MCF 10A (cell line): ENCODE measurements around the gene TWIST2. TPM values are rescaled to one million over a fixed set of nuclear protein-coding genes. Genes with fewer than 3 reads are reported as not detected.

ENCODE experiments used
- BruUV-seq: library from RNA; stranded (reverse); fragments of 400-500 nt; replicated peaks from 2 replicates; lab custom pipeline; 2021; lab: Mats Ljungman, UMichigan
- CTCF ChIA-PET: fragments of 300-600 bp; sonication (Branson Sonifier 250); formaldehyde crosslinking; extraction: SDS; loops from one replicate; lab custom pipeline; 2021; ENCODE audit warnings: antibody characterized with exemption, inconsistent platforms; lab: Yijun Ruan, JAX
- POLR2A ChIA-PET: fragments of 300-600, 350-650 bp; sonication (Branson Sonifier 250); formaldehyde crosslinking; extraction: SDS; loops from one replicate; lab custom pipeline; 2020; ENCODE audit warnings: antibody characterized with exemption, inconsistent platforms; lab: Yijun Ruan, JAX
- DNase-seq: peaks from one replicate; pipeline ENCODE4 v3.0.0-alpha.2; 2018; ENCODE audit not compliant: unreplicated experiment
- H3K27ac Mint-ChIP-seq: one replicate; pipeline ENCODE4 v1.8.0; 2022; ENCODE audit warnings: mild to moderate bottlenecking, low read depth, mixed read lengths; ENCODE audit not compliant: unreplicated experiment
- H3K27me3 Mint-ChIP-seq: one replicate; pipeline ENCODE4 v1.8.0; 2022; ENCODE audit warnings: mixed read lengths; ENCODE audit not compliant: insufficient read depth, unreplicated experiment
- H3K36me3 Mint-ChIP-seq: one replicate; pipeline ENCODE4 v1.8.0; 2022; ENCODE audit warnings: mild to moderate bottlenecking, moderate library complexity, mixed read lengths; ENCODE audit not compliant: insufficient read depth, unreplicated experiment
- H3K4me1 Mint-ChIP-seq: one replicate; pipeline ENCODE4 v1.8.0; 2022; ENCODE audit warnings: mixed read lengths; ENCODE audit not compliant: insufficient read depth, unreplicated experiment
- H3K4me3 Mint-ChIP-seq: one replicate; pipeline ENCODE4 v1.8.0; 2022; ENCODE audit warnings: mild to moderate bottlenecking, moderate library complexity, mixed read lengths; ENCODE audit not compliant: unreplicated experiment
- H3K9me3 Mint-ChIP-seq: one replicate; pipeline ENCODE4 v1.8.0; 2022; ENCODE audit warnings: mixed read lengths; ENCODE audit not compliant: unreplicated experiment
- intact Hi-C: fragments of 100-400 bp; cut with micrococcal nuclease; formaldehyde crosslinking; loops from 2 replicates; pipeline ENCODE4 v1.14.1; 2022
- total RNA-seq: library from RNA; stranded (reverse); gene quantifications from 2 replicates; pipeline ENCODE4 v1.2.3, GENCODE V29; 2022
- TF ChIP-seq, protein P1 (sequence below): fragments of 200-600 bp; IDR thresholded peaks from one replicate; pipeline ENCODE4 v1.8.0; 2022; ENCODE audit warnings: antibody characterized with exemption, mild to moderate bottlenecking; ENCODE audit not compliant: unreplicated experiment

Gene TWIST2
- total RNA-seq, 1 experiment from 2014 or later: 30.2 TPM

DNA sequence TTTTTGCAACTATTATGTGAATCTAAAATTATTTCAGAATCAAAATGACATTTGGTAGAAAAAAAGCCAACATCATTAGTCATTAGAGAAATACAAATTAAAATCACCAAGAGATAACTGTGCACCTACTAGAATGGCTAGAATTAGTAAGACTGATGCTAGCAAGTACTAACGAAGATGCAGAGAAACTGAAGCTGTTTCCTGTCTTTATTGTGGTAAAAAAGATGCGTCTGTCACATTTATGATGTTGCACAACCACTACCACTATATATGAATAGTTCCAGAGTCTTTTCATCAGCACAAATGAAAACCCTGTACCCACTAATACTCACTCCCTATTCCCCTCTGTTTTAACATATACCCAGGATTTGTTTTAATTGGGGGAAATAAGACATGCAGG, 16.7 kb upstream of the TWIST2 start:
- Mint-ChIP-seq H3K9me3 (no peaks in the 10 kb centered on the region), H3K4me3 (no peak overlapping the region), H3K27ac (no peak overlapping the region), H3K36me3 (no peaks in the 10 kb centered on the region), H3K4me1 (peaks cover 5% of the 10 kb centered on the region), H3K27me3 (peaks cover 38% of the 10 kb centered on the region)
- ChIA-PET CTCF (interaction anchor here (0.7 kb wide), 1 partner anchor 29 kb away, joined by 3 read pairs; no protein-coding TSS in a partner anchor), POLR2A (no interaction called here)
- intact Hi-C loops: no loop called here
- BruUV-seq: no TSS peak
- DNase-seq: no peak
- TF ChIP-seq, protein P1, sequence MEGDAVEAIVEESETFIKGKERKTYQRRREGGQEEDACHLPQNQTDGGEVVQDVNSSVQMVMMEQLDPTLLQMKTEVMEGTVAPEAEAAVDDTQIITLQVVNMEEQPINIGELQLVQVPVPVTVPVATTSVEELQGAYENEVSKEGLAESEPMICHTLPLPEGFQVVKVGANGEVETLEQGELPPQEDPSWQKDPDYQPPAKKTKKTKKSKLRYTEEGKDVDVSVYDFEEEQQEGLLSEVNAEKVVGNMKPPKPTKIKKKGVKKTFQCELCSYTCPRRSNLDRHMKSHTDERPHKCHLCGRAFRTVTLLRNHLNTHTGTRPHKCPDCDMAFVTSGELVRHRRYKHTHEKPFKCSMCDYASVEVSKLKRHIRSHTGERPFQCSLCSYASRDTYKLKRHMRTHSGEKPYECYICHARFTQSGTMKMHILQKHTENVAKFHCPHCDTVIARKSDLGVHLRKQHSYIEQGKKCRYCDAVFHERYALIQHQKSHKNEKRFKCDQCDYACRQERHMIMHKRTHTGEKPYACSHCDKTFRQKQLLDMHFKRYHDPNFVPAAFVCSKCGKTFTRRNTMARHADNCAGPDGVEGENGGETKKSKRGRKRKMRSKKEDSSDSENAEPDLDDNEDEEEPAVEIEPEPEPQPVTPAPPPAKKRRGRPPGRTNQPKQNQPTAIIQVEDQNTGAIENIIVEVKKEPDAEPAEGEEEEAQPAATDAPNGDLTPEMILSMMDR: no peak

DNA sequence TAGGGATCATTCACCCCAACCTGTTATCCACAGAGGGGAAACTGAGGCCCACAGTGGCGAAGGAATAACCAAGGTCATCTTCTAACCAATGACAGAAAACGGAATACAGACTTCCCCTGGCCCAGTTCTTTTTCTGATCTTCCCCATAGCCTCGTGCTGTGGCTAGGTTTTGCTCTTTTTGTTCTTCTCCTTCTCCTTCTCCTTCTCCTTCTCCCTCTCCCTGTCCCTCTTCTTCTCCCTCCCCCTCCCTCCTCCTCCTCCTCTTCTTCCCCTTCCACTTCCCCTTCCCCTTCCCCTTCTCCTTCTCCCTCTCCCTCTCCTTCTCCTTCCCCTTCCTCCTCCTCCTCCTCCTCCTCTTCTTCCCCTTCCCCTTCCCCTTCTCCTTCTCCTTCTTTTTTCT, 12.9 kb upstream of the TWIST2 start:
- H3K27ac Mint-ChIP-seq: no peak overlapping the region
- CTCF ChIA-PET: no interaction called here
- H3K27me3 Mint-ChIP-seq: peaks cover 38% of the 10 kb centered on the region
- TF ChIP-seq, protein P1: no peak
- no TSS peak for BruUV-seq
- no peak for DNase-seq
- intact Hi-C loops: no loop called here
- no peak overlapping the region for H3K4me3 Mint-ChIP-seq
- H3K4me1 Mint-ChIP-seq: peaks cover 5% of the 10 kb centered on the region
- no peaks in the 10 kb centered on the region for H3K36me3 Mint-ChIP-seq
- peaks cover 6% of the 10 kb centered on the region for H3K9me3 Mint-ChIP-seq
- POLR2A ChIA-PET: no interaction called here

DNA sequence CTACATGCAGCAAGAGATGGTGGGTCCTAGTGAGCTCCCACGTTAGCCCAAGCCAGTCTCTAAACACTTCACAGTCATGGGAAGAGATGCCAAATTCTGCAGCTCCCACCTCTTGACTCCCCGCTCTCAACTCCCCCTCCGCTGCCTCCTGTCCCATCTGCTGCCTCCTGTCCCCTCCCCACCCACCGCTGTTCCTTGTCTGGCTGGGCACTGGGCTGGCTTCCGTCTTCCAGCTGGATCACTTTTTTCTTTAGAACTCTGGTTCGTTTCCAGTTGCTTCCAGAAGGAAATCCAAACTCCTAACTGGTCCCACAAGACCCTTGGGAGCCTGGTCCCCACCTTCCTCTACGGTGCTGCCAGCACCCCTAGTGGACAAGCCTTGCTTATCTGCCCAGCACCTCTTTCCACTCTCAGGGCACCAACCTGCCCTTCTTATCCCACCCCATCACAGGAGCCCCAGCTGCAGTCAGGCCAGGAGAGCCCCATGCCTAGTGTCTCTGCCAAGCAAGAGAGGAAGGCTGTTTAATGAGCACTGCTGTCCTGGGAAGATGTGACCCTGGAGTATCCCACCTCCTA, 12.1 kb upstream of the TWIST2 start:
- H3K27me3 Mint-ChIP-seq: peaks cover 38% of the 10 kb centered on the region
- BruUV-seq: no TSS peak

DNA sequence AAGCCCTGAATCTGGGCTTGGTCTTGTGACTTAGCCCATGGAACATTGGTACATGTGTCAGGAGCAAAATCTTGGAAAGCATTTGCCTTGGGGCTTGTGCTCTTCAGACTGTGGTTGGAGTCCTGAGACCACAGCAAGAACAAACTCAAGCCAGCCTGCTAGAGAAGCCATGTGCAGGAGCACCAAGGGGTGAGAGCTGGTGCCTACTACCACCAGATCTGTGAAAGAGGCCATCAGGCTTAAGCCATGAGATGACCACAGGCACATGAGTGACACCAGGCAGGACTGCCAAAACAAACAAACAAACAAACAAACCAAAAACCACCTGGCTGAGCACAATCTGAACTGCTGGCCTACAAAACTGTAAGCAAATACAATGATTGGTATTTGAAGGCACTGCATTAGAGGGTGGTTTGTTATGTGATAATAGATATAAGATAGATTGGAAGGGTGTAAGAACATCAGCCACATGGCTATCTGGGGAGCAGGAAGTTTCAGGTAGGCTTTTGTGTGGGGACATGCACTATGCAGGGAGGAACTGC, 9.0 kb upstream of the TWIST2 start:
- ChIA-PET POLR2A (interaction anchor here (1.1 kb wide), 1 partner anchor 9 kb away, joined by 4 read pairs; the partner anchor contains the start of gene TWIST2), CTCF (interaction anchor here (0.7 kb wide), 1 partner anchor 36 kb away, joined by 3 read pairs; no protein-coding TSS in a partner anchor)
- Mint-ChIP-seq H3K4me3 (no peak overlapping the region), H3K27me3 (peaks cover 9% of the 10 kb centered on the region), H3K27ac (no peak overlapping the region), H3K9me3 (peaks cover 6% of the 10 kb centered on the region), H3K36me3 (no peaks in the 10 kb centered on the region), H3K4me1 (no peaks in the 10 kb centered on the region)
- no TSS peak for BruUV-seq
- TF ChIP-seq, protein P1: no peak
- intact Hi-C loops: no loop called here
- no peak for DNase-seq

More for the DNA sequence above, 12.1 kb upstream of the TWIST2 start:
- no peak overlapping the region for H3K4me3 Mint-ChIP-seq
- intact Hi-C loops: no loop called here
- DNase-seq: no peak
- H3K4me1 Mint-ChIP-seq: peaks cover 5% of the 10 kb centered on the region
- ChIA-PET CTCF (interaction anchor here (0.6 kb wide), 1 partner anchor 134 kb away, joined by 3 read pairs; no protein-coding TSS in a partner anchor), POLR2A (interaction anchor here (0.6 kb wide), 1 partner anchor 284 kb away, joined by 3 read pairs; no protein-coding TSS in a partner anchor)
- TF ChIP-seq, protein P1: no peak
- H3K9me3 Mint-ChIP-seq: peaks cover 6% of the 10 kb centered on the region
- no peak overlapping the region for H3K27ac Mint-ChIP-seq
- H3K36me3 Mint-ChIP-seq: no peaks in the 10 kb centered on the region
